NOMO-1 (cell line): Measurements from ENCODE around the gene TTYH2.
"Not testable (repeated sequence)": the region's sequence is repeated elsewhere in the genome, so short reads cannot be mapped to it uniquely, and the experiment has no call there.

Experiments used
- DNase-seq, 2 experiments: peaks; one replicate each; lab custom pipeline; 2025; ENCODE audit not compliant: unreplicated experiment in 2 of 2; lab: John Stamatoyannopoulos, UW

TTYH2 gene

GRCh38 chr17:74252211-74252610 is 38.8 kb downstream of the TTYH2 start:
- no peak for DNase-seq

GRCh38 chr17:74253036-74253435 is 39.7 kb downstream of the TTYH2 start:
- DNase-seq: no peak

DNA sequence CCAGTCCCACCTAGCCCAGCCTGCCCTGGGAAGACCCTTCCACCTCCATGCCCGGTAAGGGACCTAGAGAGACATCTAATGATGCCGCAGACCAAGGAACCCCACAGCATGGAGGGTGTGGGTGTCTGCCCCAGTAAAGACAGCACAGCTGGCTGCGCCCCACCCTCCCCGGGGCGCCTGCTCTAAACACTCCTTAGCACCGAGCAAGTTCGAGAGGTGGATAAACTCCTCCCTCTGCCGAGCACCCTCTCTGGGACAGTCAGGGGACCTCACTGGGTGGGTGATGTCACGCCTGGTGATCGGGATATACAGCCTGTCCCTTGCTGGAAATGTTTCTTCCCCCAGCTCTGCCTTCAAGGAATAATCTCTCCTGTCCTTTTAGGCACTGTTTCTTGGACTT is 43.9 kb downstream of the TTYH2 start:
- no peak for DNase-seq

- DNase-seq: no peak
Observed at GRCh38 chr17:74259667-74260524, 46.5 kb downstream of the TTYH2 start.

GRCh38 chr17:74260525-74260850 is 47.1 kb downstream of the TTYH2 start:
- DNase-seq: no peak

DNA sequence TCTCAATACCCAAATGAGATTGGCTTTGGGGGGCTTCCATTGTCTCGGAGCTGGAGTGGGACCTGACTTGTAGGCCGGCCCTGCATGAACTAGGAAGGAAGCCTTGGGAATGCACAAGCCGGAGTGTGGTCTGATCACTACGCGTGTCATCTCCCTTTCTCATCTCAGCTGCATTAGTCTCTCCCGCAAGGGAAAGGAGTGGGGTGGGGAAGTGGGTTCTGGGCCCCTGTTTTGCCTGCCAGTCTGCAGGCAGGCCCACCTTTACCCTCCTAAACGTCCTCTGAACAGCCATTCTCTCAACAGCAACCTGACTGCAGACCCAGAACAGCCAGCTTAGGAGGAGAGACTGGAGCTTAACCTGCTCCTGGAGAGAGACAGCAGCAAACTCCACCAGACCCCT is 49.2 kb downstream of the TTYH2 start:
- DNase-seq: no peak

- not testable (repeated sequence) for DNase-seq
Observed at GRCh38 chr17:74267054-74267453, 53.7 kb downstream of the TTYH2 start.

GRCh38 chr17:74267579-74267978 is 54.2 kb downstream of the TTYH2 start:
- no peak for DNase-seq

- no peak for DNase-seq
Observed at GRCh38 chr17:74267987-74268499, 54.7 kb downstream of the TTYH2 start.

DNA sequence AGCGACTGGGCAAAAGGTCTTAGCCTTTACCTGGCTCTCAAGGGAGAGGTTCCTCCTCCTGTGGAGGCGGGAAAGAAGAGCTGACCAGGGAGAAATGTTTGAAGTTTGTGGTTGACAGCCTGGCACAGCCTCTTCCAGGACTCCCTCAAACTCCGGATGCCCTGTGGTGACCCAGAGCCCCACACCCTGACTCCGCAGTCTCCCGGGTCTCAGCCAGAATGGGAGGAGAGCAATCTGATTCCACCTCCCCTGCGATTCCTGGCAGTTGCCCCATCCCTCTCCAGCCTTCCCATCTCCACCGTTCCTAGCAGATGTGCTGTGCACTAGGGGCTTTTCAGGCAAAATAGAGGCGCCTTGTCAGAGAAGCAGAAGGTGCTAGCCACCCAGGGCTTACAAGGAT is 55.2 kb downstream of the TTYH2 start:
- DNase-seq: no peak

GRCh38 chr17:74270333-74270732 is 57.0 kb downstream of the TTYH2 start:
- DNase-seq: no peak

DNA sequence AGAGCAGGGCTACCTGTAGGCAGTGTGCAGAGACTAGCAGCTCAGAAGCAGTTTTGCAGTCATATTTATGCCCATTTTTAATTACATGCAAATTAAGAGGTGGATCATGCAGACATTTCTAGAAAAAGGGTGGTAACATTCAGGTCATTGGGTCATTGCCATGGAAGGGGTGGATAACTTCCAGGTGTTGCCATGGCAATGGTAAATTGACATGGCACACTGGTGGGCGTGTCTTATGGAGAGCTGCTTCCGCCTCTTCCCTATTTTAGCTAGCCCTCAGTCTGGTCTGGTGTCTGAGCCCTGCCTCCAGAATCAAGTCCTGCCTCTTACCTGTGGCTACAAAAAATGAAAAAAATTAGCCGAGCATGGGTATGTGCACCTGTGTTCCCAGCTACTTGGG is 57.9 kb downstream of the TTYH2 start:
- no peak for DNase-seq

DNA sequence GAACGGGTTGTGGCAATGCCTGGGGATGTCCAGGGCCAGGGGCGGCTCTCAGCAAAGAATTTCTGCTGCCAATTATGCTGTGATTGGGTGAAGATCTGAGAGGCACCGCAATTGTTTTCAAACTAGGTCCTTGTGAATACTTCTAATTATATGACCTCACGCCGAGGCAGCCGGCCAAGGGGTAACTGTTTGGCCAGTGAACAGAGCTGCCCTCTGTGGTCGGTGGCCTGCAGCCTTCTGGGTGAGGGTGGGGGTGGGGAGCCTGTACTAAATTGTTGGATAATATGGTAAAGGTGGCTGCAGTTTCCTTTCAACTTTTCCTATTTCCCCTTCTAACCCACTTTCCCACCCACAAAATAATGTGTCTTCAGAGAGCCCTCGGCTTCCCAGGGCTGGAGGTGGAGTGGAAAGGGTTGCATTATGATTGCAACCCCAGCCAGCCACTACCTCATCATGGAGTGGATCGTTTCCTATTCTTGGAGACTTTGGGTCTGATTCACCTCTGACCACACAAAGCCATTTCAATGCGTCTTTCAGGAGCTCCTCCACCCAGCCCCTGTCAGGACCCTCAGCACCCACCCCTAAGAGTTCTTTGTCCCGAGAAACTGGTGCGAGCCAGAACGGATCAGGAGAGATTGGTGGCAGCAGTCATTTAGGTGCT is 58.7 kb downstream of the TTYH2 start:
- DNase-seq: no peak

- DNase-seq: no peak
Observed at GRCh38 chr17:74272731-74273201, 59.4 kb downstream of the TTYH2 start.

DNA sequence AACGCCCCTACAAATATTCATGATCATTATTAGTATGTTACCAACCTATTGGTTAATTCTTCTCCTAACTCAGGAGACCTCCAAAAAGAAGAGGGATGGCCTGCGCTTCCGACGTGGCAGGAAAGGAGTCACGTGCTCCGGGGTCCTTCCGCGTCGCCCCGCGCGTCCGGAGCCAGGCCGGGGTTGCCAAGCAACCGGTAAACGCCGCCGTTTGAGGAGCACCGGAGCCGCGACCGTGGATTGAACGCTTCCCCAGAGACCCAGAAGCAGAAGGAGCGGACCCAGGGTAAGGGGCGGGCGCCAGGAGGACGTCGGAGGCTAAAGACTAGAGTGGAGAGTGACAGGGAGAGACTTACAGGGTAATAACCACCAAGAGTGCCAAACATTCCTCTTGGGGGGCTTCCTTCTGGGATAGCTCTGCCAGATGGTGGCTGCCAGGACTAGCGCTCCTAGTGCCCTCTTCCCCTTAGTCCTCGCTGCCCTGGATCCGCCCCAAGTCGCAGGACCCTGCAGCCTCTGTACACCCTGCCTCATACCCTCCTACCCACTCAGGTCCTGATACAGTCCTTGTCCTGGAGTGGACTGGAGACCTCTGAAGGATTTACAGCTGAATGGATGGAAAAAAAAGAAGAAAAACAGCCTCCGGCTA is 60.8 kb downstream of the TTYH2 start, which contains the start of gene DNAI2:
Gene DNAI2 (plus strand): TSS at position 175 of the 649 bp plus-strand sequence. CDS start 7,584 bp downstream, outside the sequence.
- DNase-seq: no peak

DNA sequence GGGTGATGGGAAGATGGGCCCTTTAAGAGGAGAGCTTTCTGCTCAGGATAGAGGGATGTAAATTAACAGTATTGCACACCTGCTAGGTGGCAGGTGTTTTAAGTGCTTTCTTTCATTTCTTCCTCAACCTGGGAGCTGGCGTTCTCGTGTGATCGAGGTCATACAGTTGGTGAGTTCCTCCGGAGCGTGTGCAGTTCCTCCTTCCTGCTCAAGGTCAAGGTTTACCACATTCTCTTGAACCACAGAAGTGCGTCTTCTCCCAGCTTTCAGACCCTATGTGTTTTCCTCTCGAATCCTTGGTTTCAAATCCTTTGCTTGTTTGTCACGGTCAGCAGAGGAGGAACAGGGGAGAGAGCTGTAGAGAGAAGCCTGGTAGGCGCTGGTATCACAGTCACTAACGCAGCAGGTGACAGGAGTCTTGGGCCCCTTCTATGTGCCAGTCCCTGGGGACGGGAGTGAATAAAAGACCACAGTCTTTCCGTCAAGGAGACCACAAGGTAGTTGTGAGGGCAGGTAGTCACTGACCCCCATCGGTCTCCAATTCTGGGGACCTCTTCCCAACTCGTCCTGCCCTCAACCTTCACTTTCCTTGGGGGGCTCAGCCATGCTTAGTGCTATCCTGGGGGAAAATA is 61.5 kb downstream of the TTYH2 start:
- DNase-seq: peak; percentile 17 to 53

GRCh38 chr17:74276051-74276476 is 62.7 kb downstream of the TTYH2 start:
- DNase-seq: no peak

DNA sequence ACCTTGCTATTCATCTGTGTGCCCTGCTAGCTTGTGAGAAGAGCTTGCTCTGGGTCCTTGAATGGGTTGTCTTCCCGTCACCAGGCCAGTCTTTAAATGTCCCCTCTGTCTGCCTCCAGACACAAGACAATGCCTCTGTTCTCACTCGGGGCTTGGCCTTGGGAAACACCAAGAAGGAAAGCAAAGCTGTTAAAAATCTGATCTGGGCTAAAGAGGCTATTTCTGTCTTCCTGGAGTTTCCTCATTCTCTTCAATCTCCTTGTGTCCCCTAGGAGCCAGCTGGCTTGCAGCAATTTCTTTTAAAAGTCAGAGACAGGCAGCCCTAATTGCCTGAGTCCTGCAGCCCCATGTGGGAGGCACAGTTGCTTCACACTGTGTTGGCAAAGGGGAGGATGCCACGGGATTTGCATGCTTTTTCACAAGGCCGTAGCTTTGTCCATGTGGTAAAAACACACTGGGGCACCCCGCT is 63.2 kb downstream of the TTYH2 start:
- no peak for DNase-seq

- no peak for DNase-seq
Observed at GRCh38 chr17:74277935-74278334, 64.6 kb downstream of the TTYH2 start.

DNA sequence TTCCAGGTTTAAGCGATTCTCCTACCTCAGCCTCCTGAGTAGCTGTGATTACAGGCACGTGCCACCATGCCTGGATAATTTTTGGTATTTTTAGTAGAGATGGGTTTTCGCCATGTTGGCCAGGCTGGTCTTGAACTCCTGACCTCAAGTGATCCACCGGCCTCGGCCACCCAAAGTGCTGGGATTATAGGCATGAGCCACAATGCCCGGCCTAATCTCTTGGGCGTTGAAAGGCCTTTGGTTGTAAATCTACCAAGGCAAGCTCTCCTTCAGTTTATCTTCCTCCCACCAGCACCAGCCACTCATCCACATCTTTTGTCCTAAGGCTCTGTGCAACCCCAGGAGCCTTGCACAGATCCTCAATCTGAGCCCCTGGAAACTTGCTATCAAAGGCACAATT is 66.2 kb downstream of the TTYH2 start:
- DNase-seq: not testable (repeated sequence)

GRCh38 chr17:74280093-74280513 is 66.7 kb downstream of the TTYH2 start:
- no peak for DNase-seq
